SK-N-SH treated with all-trans-retinoic acid at 6 μM for 48 hours (cell line): ENCODE results near the gene CSRNP3.
A peak's percentile ranks its signal among the peaks of the same experiment; 100 is the strongest.

Experiments
- ATAC-seq: fragments of 200-7000 bp; cut with Tn5 transposase; 3 replicates; pipeline ENCODE4 v1.9.1; 2020; ENCODE audit warnings: mild to moderate bottlenecking, moderate library complexity
- ARNTL ChIP-seq: fragments of 450-650 bp; formaldehyde crosslinking; IDR thresholded peaks from 2 replicates; pipeline ENCODE4 v1.5.0; 2020; ENCODE audit warnings: low read depth, mild to moderate bottlenecking, moderate library complexity, borderline replicate concordance
- BACH2 ChIP-seq: fragments of 250-450 bp; sonication (Bioruptor Pico); IDR thresholded peaks from 2 replicates; pipeline ENCODE4 v1.9.0; 2021; ENCODE audit warnings: mild to moderate bottlenecking, borderline replicate concordance
- CREB5 ChIP-seq: fragments of 250-450 bp; sonication (Bioruptor Pico); IDR thresholded peaks from 2 replicates; pipeline ENCODE4 v1.5.1; 2020; ENCODE audit warnings: low read depth, mild to moderate bottlenecking, moderate library complexity
- CSDC2 ChIP-seq: fragments of 250-450 bp; sonication (Bioruptor Pico); IDR thresholded peaks from 2 replicates; pipeline ENCODE4 v1.5.0; 2020; ENCODE audit warnings: mild to moderate bottlenecking, moderate library complexity
- ESRRG ChIP-seq: fragments of 250-450 bp; sonication (Bioruptor Pico); IDR thresholded peaks from 2 replicates; pipeline ENCODE4 v1.6.1; 2021; ENCODE audit warnings: mild to moderate bottlenecking
- GLIS3 ChIP-seq: fragments of 250-450 bp; sonication (Bioruptor Pico); IDR thresholded peaks from 2 replicates; pipeline ENCODE4 v1.5.0; 2020; ENCODE audit warnings: mild to moderate bottlenecking, moderate library complexity
- ISL1 ChIP-seq: fragments of 250-450 bp; sonication (Bioruptor Pico); IDR thresholded peaks from 2 replicates; pipeline ENCODE4 v2.1.2; 2022; ENCODE audit warnings: mild to moderate bottlenecking, moderate library complexity
- OSR1 ChIP-seq: fragments of 250-450 bp; sonication (Bioruptor Pico); IDR thresholded peaks from 2 replicates; pipeline ENCODE4 v1.8.0; 2022; ENCODE audit warnings: moderate library complexity, mild to moderate bottlenecking, inconsistent platforms
- POU6F1 ChIP-seq: fragments of 250-450 bp; sonication (Bioruptor Pico); IDR thresholded peaks from 2 replicates; pipeline ENCODE4 v1.8.0; 2021; ENCODE audit warnings: low read depth, mild to moderate bottlenecking, moderate library complexity, borderline replicate concordance
- PPARA ChIP-seq: fragments of 250-450 bp; sonication (Bioruptor Pico); IDR thresholded peaks from 2 replicates; pipeline ENCODE4 v1.5.0; 2020; ENCODE audit warnings: mild to moderate bottlenecking, borderline replicate concordance
- RARB ChIP-seq: fragments of 250-450 bp; sonication (Bioruptor Pico); IDR thresholded peaks from 2 replicates; pipeline ENCODE4 v1.8.0; 2021; ENCODE audit warnings: mild to moderate bottlenecking, moderate library complexity
- SNAI2 ChIP-seq: fragments of 250-450 bp; sonication (Bioruptor Pico); IDR thresholded peaks from 2 replicates; pipeline ENCODE4 v1.5.0; 2020; ENCODE audit warnings: mild to moderate bottlenecking, moderate library complexity
- TCF4 ChIP-seq: fragments of 250-450 bp; sonication (Bioruptor Pico); IDR thresholded peaks from 2 replicates; pipeline ENCODE4 v1.8.0; 2021; ENCODE audit warnings: mild to moderate bottlenecking, moderate library complexity, borderline replicate concordance
- TOX ChIP-seq: fragments of 250-450 bp; sonication (Bioruptor Pico); IDR thresholded peaks from 2 replicates; pipeline ENCODE4 v1.8.0; 2021; ENCODE audit warnings: mild to moderate bottlenecking, moderate library complexity, borderline replicate concordance
- TSHZ2 ChIP-seq: fragments of 250-450 bp; sonication (Bioruptor Pico); IDR thresholded peaks from 2 replicates; pipeline ENCODE4 v1.5.0; 2020; ENCODE audit warnings: mild to moderate bottlenecking, moderate library complexity
- ZC3H10 ChIP-seq: fragments of 250-450 bp; sonication (Bioruptor Pico); IDR thresholded peaks from 2 replicates; pipeline ENCODE4 v1.5.1; 2021; ENCODE audit warnings: mild to moderate bottlenecking, moderate library complexity
- ZFP3 ChIP-seq: fragments of 250-450 bp; sonication (Bioruptor Pico); IDR thresholded peaks from 2 replicates; pipeline ENCODE4 v1.5.0; 2020; ENCODE audit warnings: mild to moderate bottlenecking, moderate library complexity
- ZFP30 ChIP-seq: fragments of 450-650 bp; formaldehyde crosslinking; IDR thresholded peaks from 2 replicates; pipeline ENCODE4 v1.5.0; 2022; ENCODE audit warnings: mild to moderate bottlenecking, moderate library complexity
- ZNF565 ChIP-seq: fragments of 450-650 bp; formaldehyde crosslinking; conservative IDR thresholded peaks from 2 replicates; pipeline ENCODE4 v1.5.0; 2020; ENCODE audit warnings: low read depth, mild to moderate bottlenecking, moderate library complexity
- ZNF70 ChIP-seq: fragments of 450-650 bp; formaldehyde crosslinking; IDR thresholded peaks from 2 replicates; pipeline ENCODE4 v1.5.0; 2020; ENCODE audit warnings: mild to moderate bottlenecking, moderate library complexity

The CSRNP3 gene

GRCh38 chr2:165624470-165624800, 154.9 kb downstream of the CSRNP3 start:
- no peak for ATAC-seq
- TF ChIP-seq ESRRG (CRISPR knock-in tag) (no peak), POU6F1 (CRISPR knock-in tag) (no peak), ISL1 (CRISPR knock-in tag) (no peak), CREB5 (CRISPR knock-in tag) (no peak), SNAI2 (CRISPR knock-in tag) (no peak), BACH2 (CRISPR knock-in tag) (no peak), TOX (CRISPR knock-in tag) (no peak), GLIS3 (CRISPR knock-in tag) (no peak), ARNTL (CRISPR knock-in tag) (no peak), PPARA (CRISPR knock-in tag) (no peak), CSDC2 (CRISPR knock-in tag) (no peak)

- peak; percentile 90 for ATAC-seq
- TF ChIP-seq TOX (CRISPR knock-in tag) (no peak), ZNF565 (CRISPR knock-in tag) (no peak), TSHZ2 (CRISPR knock-in tag) (no peak), ISL1 (CRISPR knock-in tag) (0 out of 2 replicates have a peak, but pooled peaks have one; percentile 31), ESRRG (CRISPR knock-in tag) (no peak), SNAI2 (CRISPR knock-in tag) (0 out of 2 replicates have a peak, but pooled peaks have one; percentile 34)
These were observed 158.0 kb downstream of the CSRNP3 start for GRCh38 chr2:165627470-165627869.

GRCh38 chr2:165629776-165630175, 160.3 kb downstream of the CSRNP3 start:
- TF ChIP-seq ZC3H10 (CRISPR knock-in tag) (no peak), GLIS3 (CRISPR knock-in tag) (no peak), OSR1 (CRISPR knock-in tag) (no peak), TOX (CRISPR knock-in tag) (no peak), PPARA (CRISPR knock-in tag) (no peak), TSHZ2 (CRISPR knock-in tag) (no peak)
- ATAC-seq = no peak

- ATAC-seq = no peak
- TF ChIP-seq SNAI2 (CRISPR knock-in tag) (no peak), ZFP3 (CRISPR knock-in tag) (no peak), ESRRG (CRISPR knock-in tag) (no peak), TCF4 (CRISPR knock-in tag) (no peak), ZNF565 (CRISPR knock-in tag) (no peak), ZC3H10 (CRISPR knock-in tag) (no peak), POU6F1 (CRISPR knock-in tag) (no peak), BACH2 (CRISPR knock-in tag) (no peak), TSHZ2 (CRISPR knock-in tag) (no peak), ISL1 (CRISPR knock-in tag) (no peak), ZNF70 (CRISPR knock-in tag) (no peak), ZFP30 (CRISPR knock-in tag) (no peak), RARB (CRISPR knock-in tag) (no peak), OSR1 (CRISPR knock-in tag) (no peak)
These were observed 160.7 kb downstream of the CSRNP3 start for GRCh38 chr2:165630236-165630635.
